Cerebellar nuclear complex (tissue), 1 donor: ENCODE measurements around the gene TRIM52.

Experiments used
- DNase-seq, 2 experiments: peaks; one replicate each; lab custom pipeline; 2025; lab: John Stamatoyannopoulos, UW

Gene TRIM52

DNA sequence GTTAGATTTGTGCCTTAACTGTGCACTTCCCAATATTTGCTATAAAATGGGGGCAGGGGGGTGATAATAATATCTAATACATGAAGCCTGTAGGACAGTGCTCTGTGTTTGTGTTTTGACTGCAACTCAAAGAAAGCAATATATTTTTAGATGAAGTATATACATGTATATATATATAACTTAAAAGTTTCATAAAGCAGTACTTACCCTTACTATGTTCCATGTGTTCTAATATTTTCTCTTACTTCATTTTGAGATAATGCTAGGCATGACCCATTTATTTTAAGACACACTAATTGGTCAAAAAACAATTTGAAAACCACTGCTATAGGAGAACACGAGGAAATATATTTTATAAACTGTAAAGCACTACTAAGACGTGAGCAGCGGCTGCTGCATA is 2.4 kb downstream of the TRIM52 start:
- DNase-seq, result no peak

DNA sequence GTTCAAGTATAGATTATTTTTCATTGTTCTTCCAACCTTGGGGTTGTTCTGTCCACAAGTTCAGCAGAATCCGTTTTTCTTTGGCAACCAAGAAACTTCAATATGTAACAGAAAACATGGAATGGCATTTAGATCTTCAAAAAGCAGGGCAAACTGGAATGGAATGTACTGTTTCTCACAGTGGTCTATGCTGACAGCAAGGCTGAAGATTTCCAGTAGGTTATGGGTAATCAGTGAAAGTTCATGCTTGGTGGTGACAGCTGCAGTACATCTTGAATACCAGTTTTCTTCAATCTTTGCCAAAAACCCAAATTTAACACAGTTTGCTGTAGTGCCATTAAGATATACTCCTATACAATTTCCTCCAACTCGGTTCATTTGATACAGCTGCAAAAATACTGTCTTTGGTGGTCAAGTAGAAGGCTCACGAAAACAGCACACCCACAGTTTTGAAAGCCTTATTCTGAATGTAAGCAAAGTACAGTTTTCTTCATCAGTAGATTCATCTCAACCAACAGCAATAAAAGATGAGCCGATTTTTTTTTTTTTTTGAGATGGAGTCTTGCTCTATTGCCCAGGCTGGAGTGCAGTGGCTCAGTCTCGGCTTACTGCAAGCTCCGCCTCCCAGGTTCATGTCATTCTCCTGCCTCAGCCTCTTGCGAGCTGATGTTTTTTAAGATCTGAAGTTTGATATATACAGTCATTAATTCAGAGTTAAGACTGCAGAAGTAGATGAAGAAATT is 4.9 kb downstream of the TRIM52 start:
- DNase-seq, result no peak

DNA sequence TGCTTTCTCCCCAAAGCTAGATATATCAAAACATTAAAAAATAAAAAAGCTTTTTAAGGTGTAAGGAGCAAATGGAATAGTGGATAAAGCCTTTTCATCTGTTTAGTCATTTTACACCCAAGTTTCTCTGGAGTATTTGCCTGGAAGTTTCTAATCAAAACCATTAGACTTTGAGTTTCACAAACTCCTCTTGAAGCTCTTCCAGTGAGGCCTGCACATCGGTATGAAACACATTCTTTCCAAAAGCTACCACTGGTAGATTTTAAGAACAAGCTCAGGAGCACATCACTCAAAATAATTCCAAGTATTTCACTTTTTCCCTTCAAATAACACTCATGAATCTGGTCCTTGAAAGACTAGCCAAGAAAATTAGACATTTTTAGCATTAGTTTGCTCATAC is 5.7 kb downstream of the TRIM52 start:
- no peak for DNase-seq

DNA sequence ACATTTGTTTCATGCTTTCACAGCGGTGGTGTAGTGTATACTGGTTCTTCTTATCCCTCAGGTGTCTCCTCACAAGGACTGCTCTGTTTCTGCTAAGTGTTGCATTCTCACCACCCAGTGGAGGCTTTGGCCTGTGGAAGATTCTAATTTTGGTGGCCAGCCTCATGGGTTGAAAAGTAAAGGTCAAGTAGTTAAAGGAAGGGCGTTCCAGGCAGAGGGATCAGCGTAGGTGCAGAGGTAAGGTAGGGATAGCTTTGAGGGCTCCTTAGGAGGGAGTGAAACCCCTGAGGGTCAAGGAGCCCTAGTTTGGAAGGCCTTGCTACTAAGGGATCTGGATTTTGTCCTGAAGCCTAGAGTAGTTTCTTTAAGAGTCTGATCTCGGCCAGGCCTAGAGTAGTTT is 12.7 kb downstream of the TRIM52 start:
- DNase-seq, result no peak

DNA sequence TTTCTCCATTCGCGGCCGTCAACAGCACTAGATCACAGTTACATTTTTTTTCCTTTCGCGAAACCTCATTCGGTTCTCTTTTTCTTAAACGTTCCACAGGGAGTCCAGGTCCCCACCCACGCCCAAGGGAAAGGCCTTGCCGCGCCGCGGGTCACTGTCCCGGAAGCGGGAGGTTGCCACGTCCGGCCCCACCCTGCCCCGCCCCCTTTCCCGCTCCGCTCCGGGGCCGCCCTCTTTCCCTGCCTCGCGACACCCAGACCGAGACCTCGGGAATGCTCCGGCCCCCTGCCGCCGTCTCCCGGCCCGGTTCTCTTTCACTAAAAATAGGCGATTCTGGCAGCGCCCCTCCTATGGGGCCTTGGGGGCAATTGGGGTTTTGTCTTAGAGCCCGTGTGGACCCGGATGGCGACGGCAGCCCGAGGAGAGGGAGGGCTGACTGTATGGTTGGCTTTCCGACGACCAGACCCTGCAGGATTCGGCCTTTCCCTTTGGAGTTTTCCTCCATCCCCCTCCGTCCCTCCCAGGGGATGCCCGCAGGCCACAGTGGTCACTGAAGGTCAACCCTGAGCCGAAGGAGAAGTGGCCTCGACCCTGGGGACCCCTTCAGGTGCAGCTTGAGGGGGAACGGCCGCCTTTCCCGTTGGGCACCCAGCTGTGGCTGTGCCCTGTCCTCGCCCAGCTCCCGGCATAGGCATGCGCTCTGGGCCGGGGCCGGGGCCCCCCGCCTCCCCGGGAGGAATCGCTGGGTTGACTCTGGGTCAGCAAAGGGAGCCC is 14.5 kb downstream of the TRIM52 start:
- no peak for DNase-seq

DNA sequence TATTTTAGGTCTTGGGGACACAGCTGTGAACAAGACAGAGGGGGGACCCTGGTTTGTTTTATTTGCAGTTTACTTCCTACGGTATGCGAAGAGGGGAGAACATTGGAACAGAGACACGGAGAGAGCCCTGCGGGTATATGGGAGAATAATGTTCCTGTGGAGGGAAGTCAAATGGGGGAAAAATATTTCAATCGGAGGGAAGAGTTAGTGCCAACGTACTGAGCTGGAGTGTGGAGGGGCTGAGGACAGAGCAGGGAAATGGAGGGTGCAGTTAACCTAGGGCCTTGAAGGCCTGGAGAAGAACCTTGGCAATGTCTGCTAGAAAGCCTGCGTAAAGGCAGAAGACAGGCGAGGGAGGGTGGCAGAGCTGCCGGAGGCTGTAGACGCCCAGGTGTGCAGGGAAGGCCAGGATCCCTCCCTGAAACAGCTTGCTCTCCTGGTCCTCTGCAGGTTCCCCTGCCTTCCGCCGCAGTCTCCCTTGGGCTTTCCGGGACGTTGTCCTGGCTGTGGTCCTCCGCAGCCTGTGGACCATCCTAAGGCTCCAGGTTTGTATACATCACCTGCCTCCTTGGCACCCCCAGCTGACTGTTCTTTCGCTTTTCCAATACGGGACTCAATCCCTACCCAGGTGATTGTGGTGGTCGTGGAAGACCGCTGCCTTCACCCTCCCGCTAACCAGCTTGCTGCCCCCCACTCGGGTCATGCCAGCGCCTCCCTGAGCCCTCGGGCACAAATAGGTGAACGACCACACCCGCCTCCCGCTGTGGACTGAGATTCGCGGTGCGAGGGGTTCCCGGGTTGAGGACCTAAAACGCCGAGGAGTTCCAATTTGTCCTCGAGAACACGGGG is 15.3 kb downstream of the TRIM52 start:
- no peak for DNase-seq

DNA sequence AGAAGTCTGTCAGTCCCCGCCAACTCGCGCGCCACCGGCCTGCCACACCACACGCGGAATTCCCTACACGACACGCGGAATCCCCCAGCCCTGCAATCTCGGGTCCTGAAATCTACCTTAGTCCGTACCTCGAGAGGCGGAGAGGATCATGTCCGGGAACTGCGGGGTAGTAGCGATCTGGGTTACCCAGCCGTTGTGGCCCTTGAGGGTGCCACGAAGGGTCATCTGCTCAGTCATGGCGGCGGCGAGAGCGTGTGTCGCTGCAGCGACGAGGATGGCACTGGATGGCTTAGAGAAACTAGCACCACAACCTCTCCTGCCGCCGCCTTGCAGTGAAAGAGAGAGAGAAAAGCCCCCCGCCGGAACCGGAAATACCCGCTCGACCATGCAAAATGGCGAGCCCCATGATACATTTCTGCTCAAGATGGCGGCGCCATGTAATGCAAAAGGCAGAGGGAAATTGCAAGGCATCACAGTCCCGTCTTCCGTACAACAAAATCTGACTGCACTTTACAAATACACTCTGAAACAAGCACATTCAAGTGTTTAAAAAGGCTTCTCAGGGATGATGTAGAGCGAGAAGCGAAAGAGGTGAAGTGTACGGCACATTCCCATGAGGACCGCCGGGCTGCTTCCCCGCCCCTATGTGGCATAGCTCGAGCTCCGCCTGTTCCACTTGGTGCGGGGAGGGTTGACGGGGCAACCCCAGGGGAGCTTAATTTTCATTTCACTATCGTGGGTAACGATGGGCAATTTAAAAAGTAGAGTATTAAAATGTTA is 17.2 kb downstream of the TRIM52 start, which contains the start of gene RACK1:
Gene RACK1, minus strand, starts transcription at position 343 of the 780 bp plus-strand sequence. Its CDS starts 106 bp downstream, at position 237.
- no peak for DNase-seq

DNA sequence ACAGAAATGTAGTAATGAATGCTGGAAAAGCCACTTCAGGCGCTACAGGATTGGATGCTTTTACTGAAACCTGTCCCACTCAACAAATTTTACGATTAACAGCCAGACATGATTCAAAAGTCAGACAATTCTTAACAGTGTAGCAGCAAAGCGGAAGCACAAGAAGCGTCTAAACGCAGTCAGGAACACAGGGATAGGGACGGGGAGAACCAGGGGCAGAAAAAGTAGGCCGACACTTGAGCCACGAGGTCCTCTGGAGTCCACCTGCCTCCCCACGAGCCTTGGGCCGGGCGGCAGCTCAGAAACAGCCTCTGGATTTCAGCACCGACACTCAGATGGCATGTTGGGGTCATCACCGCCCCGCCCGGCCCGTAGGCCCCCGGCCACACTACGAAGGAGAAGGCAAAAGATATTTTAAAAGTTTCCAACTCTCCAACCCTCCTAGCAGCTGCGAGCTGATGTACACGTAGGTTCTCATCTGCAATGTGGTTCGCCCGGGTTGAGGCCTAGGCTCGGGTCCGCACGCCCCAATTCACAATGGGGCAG is 17.9 kb downstream of the TRIM52 start:
- no peak for DNase-seq

DNA sequence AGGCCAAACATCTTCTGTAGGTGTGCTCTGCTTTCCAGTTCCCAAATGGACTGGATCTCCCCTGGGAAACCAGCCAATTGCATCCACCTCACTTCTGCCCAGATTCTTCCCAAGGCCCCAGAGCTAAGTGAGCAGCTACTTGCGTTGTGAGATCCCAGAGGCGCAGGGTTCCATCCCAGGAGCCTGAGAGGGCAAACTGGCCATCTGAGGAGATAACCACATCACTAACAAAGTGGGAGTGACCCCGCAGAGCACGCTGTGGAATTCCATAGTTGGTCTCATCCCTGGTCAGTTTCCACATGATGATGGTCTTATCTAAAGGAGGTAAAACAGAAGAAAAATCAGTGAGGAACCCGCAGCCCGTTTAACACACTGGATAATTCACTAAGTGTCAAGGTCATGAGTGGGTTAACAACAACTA is 18.9 kb downstream of the TRIM52 start:
- DNase-seq, result no peak

DNA sequence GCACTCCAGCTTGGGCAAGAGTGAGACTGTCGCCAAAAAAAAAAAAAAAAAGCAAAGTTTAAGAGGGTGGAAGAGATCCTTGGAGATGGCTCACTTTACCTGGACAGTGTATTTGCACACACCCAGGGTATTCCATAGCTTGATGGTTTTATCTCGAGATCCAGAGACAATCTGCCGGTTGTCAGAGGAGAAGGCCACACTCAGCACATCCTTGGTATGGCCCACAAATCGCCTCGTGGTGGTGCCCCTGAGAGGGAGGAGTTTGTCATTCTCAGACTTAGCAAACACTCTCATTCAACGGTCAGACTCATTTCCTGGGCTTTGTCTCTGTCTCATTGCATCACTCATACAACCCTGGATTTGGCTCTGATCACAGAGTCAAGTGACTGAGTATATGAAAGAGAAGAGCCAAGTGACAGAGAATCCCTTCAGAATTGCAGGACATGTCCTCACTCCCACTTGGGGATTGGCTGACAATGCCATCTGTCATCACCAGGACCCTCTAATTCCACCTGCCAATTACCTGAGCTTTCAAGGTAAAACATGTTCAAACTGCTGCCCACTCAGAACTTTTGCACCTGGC is 19.5 kb downstream of the TRIM52 start:
- DNase-seq, result no peak

DNA sequence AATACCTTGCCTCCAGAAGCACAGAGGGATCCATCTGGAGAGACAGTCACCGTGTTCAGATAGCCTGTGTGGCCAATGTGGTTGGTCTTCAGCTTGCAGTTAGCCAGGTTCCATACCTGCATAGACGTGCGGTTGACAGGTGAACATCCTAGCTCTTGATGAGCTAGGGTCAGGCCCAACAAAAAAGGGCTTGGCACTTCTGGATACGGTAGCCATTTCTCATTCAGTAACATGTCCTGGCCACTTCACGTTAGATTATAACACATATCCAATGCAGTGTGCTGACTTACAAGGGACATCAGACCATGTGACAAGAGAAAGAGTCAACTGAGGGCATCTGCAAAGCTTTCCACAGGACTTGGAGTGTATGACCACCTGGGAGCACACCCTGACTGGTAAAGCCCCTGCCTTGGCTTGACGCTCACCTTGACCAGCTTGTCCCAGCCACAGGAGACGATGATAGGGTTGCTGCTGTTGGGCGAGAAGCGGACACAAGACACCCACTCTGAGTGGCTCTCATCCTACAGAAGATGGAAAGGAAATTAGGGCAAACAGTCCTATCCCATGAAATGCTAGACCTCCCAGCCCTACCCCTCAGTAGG is 21.8 kb downstream of the TRIM52 start:
- DNase-seq, result no peak

DNA sequence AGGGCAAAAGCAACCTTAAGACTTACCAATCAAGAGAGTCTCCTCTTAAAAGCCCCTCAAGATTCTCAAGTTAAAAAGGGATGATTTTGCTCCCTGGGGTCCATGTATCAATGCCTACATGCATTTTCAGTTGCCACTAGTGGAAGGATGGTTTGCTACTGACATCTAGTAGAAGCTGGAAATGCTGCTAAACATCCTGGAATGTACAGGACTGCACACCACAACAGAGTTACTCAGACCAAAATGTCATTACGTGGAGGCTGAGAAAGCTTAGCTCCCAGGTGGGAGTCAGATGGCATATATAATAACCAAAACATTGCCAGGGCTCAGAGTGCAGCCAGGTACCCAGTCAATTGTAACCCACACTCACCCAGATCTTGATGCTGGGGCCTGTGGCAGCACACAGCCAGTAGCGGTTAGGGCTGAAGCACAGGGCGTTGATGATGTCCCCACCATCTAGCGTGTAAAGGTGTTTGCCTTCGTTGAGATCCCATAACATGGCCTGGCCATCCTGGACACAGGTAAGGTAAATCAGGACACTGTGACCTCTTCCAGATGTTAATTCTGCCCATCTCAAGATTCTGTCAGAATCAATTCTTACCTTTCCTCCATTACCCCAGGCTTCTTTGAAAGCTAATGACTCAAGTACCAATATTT is 23.1 kb downstream of the TRIM52 start:
- DNase-seq, result no peak

DNA sequence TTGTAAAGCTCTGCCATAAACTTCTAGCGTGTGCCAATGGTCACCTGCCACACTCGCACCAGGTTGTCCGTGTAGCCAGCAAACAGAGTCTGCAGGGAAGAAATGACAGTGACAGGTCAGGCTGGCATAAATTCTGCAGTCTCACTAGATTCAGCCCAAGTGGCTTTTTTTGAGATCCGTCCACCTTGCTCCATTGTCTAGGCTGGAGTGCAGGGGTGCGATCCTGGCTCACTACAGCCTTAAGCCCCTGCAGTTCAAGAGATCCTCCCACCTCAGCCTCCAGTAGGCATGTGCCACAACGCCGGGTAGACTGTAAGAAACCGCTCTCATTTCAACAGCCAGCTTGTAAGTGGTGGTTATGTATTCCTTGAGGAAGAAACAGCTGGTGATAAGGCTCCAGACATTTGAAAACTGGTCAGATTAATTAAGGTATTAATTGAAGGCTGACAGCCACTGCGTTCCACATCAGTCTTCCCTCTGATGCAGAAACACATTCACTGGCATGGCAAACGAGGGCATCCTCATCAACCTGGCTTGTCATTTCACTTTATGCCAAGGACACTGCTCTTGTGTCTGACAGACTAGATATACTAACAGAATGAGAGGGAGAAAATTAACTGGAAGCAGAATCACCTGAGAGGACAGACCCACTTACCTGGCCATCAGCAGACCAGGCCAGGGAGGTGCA is 23.8 kb downstream of the TRIM52 start:
- no peak for DNase-seq

DNA sequence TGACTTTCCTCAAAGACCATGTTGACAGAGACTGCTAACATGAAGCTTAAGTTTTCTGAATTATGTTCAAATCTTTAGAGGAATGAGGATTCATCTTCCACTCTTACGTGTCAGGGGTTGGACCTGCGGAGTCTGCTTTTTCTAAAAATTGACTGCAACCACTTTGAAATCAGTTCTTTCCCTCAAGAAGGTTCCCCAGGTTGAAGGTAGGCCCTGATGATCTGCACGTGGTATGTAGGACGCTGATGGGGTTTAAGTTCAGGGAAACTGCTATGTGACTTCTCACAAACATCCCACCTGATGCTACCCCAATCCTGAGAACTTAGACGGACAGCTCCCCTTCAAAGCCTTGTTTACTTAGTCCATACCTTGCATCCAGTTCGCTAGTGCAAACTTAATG is 24.5 kb downstream of the TRIM52 start:
- DNase-seq, result no peak

DNA sequence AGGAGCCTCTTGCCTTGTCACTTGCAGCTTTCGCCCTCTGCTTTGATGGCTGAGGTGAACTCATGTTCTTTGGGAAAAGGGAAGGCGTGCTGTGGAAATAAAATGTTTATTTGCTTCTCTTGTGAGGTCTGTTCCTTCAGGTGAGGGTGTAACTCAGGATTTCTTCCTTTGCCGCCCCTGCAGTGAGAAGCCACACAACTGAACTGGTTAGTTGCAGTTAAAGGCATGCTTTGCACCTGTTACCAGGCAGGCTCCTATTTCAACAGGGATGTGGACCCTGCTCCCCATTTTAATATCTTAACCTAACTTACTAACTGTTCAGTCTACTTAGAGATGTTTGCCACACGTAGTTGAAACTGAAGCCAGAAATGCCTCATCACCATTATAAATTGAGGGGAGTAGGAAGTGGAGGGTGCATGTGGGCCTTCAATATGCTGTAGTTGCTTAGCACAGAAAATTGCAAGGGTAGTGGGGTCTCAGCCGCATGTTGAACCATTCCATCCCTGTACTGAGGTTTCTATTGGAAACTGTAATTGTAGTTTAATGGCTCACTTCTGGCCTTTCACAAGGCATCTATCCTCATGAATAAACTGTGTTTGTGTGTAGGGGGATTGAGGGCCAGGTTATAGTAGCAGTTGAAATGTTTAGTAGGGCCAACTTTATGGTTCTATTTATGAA is 25.1 kb downstream of the TRIM52 start:
- DNase-seq, result no peak

DNA sequence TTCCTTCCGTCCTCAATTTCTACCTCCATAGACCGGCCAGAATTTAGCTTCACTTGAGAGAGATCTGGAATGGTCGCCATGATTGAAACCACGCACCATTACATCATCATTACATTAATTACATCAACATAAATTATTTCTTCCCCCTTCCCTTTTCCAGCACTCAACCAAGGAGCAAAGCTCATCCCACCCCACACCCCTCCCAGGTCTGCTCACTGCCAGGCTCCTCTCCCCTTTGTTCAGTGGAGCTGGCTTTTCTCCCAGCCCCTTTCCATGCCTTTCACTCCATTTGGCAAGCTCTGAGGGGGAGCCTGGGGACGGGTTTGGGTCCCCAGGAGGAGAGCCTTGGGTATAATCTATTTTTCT is 25.6 kb downstream of the TRIM52 start:
- no peak for DNase-seq

DNA sequence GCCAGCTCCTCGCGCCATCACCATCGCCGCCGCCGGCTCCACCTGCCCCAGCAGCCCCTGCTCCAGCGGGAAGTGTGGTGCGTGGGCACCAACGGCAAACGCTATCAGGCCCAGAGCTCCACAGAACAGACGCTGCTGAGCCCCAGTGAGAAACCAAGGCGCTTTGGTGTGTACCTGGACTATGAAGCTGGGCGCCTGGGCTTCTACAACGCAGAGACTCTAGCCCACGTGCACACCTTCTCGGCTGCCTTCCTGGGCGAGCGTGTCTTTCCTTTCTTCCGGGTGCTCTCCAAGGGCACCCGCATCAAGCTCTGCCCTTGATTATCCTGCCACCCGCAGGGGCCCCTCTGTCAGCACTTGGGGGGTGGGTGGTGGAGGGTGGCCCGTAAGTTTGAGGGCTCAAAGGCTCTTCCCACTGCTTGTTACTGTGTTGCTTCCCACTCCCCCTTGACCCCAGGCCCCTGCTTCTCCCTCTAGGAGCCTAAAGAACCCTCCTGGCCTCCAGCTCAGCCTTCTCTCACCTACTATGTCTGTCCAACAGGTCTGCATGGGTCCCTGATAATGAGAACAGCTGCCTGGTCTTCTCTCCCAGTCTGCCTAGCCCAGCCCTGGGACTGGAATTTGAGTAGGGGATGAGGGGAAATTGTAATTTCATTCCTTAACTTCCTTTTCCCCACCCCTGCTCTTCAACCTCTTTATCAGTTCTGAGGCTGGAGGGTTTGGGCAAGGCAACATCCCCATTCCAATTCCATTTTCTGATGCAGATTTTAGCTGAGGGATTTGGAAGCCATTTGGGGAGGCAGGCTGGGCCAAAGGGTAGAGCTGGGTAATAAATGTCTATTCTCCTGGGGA is 26.3 kb downstream of the TRIM52 start:
- DNase-seq, result no peak
